GM19397 (cell line): Measurements from ENCODE around the gene SMAD9.
A peak's percentile ranks its signal among the peaks of the same experiment; 100 is the strongest.

ENCODE experiments used
- ATAC-seq: cut with Tn5 transposase; IDR thresholded peaks from one replicate; pipeline ENCODE4 v1.9.1; 2021; ENCODE audit warnings: mild to moderate bottlenecking, moderate library complexity; ENCODE audit not compliant: unreplicated experiment

The SMAD9 gene

GRCh38 chr13:36820222-36820621 is 99.8 kb downstream of the SMAD9 start:
- no peak for ATAC-seq

- ATAC-seq = peak; percentile 8
These were observed 100.3 kb downstream of the SMAD9 start for GRCh38 chr13:36819739-36820090.

- ATAC-seq = peak; percentile 95
These were observed 101.0 kb downstream of the SMAD9 start, which contains the start of gene RFXAP for GRCh38 chr13:36818804-36819738. Gene RFXAP (plus strand): TSS chr13:36819222. CDS start chr13:36819358, 136 bp downstream.

GRCh38 chr13:36817996-36818803 is 101.8 kb downstream of the SMAD9 start:
- ATAC-seq = no peak

GRCh38 chr13:36815062-36815461 is 105.0 kb downstream of the SMAD9 start:
- no peak for ATAC-seq

- ATAC-seq = no peak
These were observed 105.6 kb downstream of the SMAD9 start for GRCh38 chr13:36814465-36814864.

- ATAC-seq = no peak
These were observed 106.8 kb downstream of the SMAD9 start for GRCh38 chr13:36813225-36813624.

GRCh38 chr13:36807616-36808015 is 112.4 kb downstream of the SMAD9 start:
- ATAC-seq = no peak

- no peak for ATAC-seq
These were observed 113.9 kb downstream of the SMAD9 start for GRCh38 chr13:36806102-36806501.

GRCh38 chr13:36804588-36804987 is 115.5 kb downstream of the SMAD9 start:
- ATAC-seq = no peak

GRCh38 chr13:36801035-36801434 is 119.0 kb downstream of the SMAD9 start:
- no peak for ATAC-seq

GRCh38 chr13:36796052-36796451 is 124.0 kb downstream of the SMAD9 start:
- no peak for ATAC-seq

- ATAC-seq = no peak
These were observed 124.6 kb downstream of the SMAD9 start for GRCh38 chr13:36795463-36795862.
